ENCODE results near the gene ALDH18A1. TPM values are rescaled to one million over a fixed set of nuclear protein-coding genes. Genes with fewer than 3 reads are reported as not detected.

The ALDH18A1 gene
- total RNA-seq, 1 experiment from 2014 or later: 87.6 TPM

DNA sequence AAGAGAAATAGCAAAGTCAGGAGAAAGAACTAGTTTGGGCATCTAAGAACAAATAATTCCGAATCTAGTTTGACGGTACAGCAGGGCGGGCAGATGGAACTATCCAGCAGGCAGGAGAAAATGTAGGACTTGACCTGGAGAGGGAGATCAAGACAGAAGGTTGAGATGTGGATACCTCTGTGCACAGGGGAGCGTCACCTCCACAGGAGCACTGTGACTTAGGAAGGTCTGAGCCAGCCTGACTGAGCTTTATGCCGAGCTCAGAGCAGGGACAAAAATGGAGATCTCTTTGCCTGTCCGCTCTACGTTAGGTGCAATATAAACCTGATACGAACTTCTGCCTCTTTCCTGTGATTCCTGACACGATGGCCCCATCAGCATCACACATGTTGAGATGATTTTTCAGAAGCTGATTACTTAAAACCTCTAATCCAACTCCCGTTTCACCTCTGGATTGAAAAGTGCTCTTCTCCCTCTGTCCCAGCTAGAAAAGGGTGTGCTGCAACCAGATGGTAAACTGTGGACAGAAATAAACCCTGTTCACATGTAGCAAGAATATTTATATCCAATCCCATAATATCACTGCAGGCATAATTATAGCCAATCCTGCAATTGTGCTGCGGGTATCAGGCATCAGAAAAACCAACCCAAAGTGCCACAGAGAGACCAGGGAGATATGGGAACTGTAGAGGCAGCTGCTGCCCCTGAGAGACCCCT, 81.7 kb downstream of the ALDH18A1 start:
- H4K20me1 ChIP-seq (ENCODE audit: insufficient read depth): no peaks in the 10 kb centered on the region
- ATAC-seq: no peak
- no peak overlapping the region for H3K27ac ChIP-seq (ENCODE audit: low read depth, low read length)
- no peaks in the 10 kb centered on the region for H3K36me3 ChIP-seq (ENCODE audit: control insufficient read depth in 1 of 2, insufficient read depth in 2 of 2, low read length in 2 of 2)
- H3K4me3 ChIP-seq (replicated peaks in 1 of 2; ENCODE audit: low read depth in 1 of 2, low read length in 2 of 2): no peak overlapping the region
- intact Hi-C loops (cut with micrococcal nuclease): no loop called here
- ChIA-PET RAD21 (ENCODE audit: low non-redundant PET in 1 of 2, low total read pairs in 2 of 2, uncharacterized antibody in 2 of 2, unreplicated experiment in 2 of 2) (no interaction called here), POLR2A (no interaction called here), CTCF (no interaction called here)
- no peaks in the 10 kb centered on the region for H3K9me3 ChIP-seq (ENCODE audit: control insufficient read depth in 1 of 2, insufficient read depth in 1 of 2, low read depth in 1 of 2, low read length in 2 of 2)
- DNase-seq (ENCODE audit: low read depth, low spot score): no peak
- H3K4me1 ChIP-seq (ENCODE audit: control insufficient read depth in 1 of 2, insufficient read depth in 2 of 2, low read length in 2 of 2): no peaks in the 10 kb centered on the region
- H3K9ac ChIP-seq (ENCODE audit: low read length): no peak overlapping the region
- no TSS peak for BruUV-seq (replicated peaks)
- H3K9me2 ChIP-seq (ENCODE audit: insufficient read depth): no peaks in the 10 kb centered on the region
- H2AFZ ChIP-seq (ENCODE audit: low read depth, low read length, poor library complexity, severe bottlenecking): no peak overlapping the region
- no peaks in the 10 kb centered on the region for H3K79me2 ChIP-seq (ENCODE audit: insufficient read depth, low read length)
- peaks cover 17% of the 10 kb centered on the region; the same call in 1 of the 2 replicates for H3K27me3 ChIP-seq (ENCODE audit: insufficient read depth, low read length)
- TF ChIP-seq SIN3A (IDR thresholded peaks at IDR 0.05; ENCODE audit: low read depth) (no peak), ZNF274 (IDR thresholded peaks at IDR 0.05; ENCODE audit: low read depth, low read length) (no peak), ATF3 (IDR thresholded peaks at IDR 0.05) (no peak), CEBPB (IDR thresholded peaks at IDR 0.05; ENCODE audit: low read depth) (no peak), EZH2phosphoT487 (IDR thresholded peaks at IDR 0.05; ENCODE audit: borderline replicate concordance) (no peak), SRF (IDR thresholded peaks at IDR 0.05; ENCODE audit: low read depth) (no peak), POLR2A (IDR thresholded peaks at IDR 0.05; ENCODE audit: borderline replicate concordance, extremely low read depth, insufficient read depth, insufficient read length) (no peak), RAD21 (IDR thresholded peaks at IDR 0.05; ENCODE audit: low read depth) (no peak), POLR2AphosphoS5 (IDR thresholded peaks at IDR 0.05; ENCODE audit: low read depth, low read length) (no peak), ELF1 (IDR thresholded peaks at IDR 0.05; ENCODE audit: borderline replicate concordance, low read depth) (no peak), YY1 (IDR thresholded peaks at IDR 0.05; ENCODE audit: extremely low read depth, insufficient replicate concordance, low read depth, low read length) (no peak), FOSL1 (IDR thresholded peaks at IDR 0.05; ENCODE audit: low read depth) (no peak)
- H3K4me2 ChIP-seq (ENCODE audit: low read length): no peak overlapping the region
